GM18505 (cell line): ENCODE data around the gene DGKB.

Experiments used
- ATAC-seq: cut with Tn5 transposase; IDR thresholded peaks from one replicate; pipeline ENCODE4 v1.9.1; 2021; ENCODE audit not compliant: unreplicated experiment
- POLR2A ChIP-seq: IDR thresholded peaks from 4 replicates; pipeline ENCODE4 v1.6.1; 2011; ENCODE audit warnings: borderline replicate concordance; ENCODE audit not compliant: insufficient read depth, insufficient read length; ENCODE audit errors: extremely low read depth

DGKB gene

GRCh38 chr7:14579971-14580370, 322.6 kb downstream of the DGKB start:
- no peak for TF ChIP-seq POLR2A
- ATAC-seq, result no peak

GRCh38 chr7:14576578-14576977, 326.0 kb downstream of the DGKB start:
- ATAC-seq, result no peak
- TF ChIP-seq POLR2A, result no peak

DNA sequence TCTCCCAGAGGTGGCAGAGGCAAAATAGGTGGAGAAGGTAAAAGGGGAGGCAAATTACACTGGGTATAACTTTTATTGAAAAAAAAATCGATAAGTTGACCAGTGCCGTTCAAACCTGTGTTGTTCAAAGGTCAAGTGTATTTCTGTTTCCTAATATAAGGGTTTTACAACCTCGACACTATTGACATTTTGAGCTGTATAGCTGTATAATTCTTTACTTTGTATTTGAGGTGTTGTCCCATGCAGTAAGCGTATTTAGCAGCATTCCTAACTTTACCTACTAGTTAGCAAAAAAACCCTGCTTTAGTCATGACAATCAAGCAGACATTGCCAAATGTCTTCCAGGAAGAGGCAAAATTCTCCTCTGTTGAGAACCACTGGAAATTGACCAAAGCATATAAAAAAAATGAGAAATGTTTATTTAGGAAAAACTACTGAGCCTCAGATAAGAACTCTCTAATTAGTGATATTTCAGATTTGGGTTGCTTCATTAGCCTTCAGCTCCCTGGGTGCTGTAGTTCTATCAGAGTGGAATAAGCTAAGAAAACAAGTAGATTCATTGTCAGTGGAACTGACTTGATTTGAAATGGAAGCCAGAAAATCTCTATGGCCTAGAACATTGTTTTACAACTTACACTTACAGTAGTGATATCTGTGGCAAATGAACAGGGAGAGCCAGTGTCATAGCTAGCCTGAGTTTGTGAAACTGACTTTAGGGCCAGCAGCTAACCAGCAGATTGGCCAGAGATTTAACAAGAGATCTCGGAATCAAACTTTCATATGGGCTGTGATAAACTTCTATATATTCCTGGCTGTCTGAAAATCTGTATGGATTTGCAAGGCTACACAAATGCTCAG, 331.6 kb downstream of the DGKB start:
- no peak for TF ChIP-seq POLR2A
- no peak for ATAC-seq

GRCh38 chr7:14552060-14552459, 350.5 kb downstream of the DGKB start:
- no peak for ATAC-seq
- no peak for TF ChIP-seq POLR2A

DNA sequence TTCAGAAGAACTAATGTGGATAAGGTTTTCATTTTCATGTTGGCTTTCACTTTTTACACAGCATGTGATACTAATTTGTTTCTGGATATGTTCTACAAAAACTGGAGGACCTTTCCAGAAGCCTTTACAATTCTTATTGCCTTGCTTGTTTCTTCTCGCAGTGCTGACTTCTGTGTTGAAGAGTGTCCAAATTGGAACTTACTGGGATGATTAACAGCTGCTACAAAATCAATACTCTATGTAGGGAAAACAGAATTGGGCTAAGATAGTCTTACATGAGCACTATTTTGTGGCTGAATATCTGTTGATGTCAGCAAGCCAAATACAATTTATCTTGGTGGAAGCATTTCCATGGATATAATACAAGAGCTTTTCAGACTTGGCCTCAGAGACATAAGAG, 351.2 kb downstream of the DGKB start:
- no peak for TF ChIP-seq POLR2A
- ATAC-seq, result no peak

- ATAC-seq, result no peak
- no peak for TF ChIP-seq POLR2A
Measured at GRCh38 chr7:14542624-14543023, 359.9 kb downstream of the DGKB start.

- ATAC-seq, result no peak
- no peak for TF ChIP-seq POLR2A
Measured at GRCh38 chr7:14521183-14521582, 381.4 kb downstream of the DGKB start.

DNA sequence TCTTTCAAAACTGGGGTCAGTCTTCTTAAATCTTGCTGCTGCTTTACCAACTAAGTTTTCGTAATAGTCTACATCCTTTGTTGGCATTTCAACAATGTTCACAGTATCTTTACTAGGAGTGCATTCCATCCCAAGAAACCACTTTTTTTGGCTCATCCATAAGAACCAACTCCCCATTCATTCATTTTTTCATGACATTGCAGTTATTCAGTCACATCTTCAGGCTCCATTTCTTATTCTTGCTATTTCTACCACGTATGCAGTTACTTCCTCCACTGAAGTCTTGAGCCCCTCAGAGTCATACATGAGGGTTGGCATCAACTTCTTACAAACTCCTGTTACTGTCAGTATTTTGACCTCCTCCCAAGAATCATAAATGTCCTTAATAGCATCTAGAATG, 392.3 kb downstream of the DGKB start:
- ATAC-seq, result no peak
- TF ChIP-seq POLR2A, result no peak

- no peak for ATAC-seq
- no peak for TF ChIP-seq POLR2A
Measured at GRCh38 chr7:14507617-14508016, 394.9 kb downstream of the DGKB start.

GRCh38 chr7:14505906-14506305, 396.6 kb downstream of the DGKB start:
- ATAC-seq, result no peak
- TF ChIP-seq POLR2A, result no peak

DNA sequence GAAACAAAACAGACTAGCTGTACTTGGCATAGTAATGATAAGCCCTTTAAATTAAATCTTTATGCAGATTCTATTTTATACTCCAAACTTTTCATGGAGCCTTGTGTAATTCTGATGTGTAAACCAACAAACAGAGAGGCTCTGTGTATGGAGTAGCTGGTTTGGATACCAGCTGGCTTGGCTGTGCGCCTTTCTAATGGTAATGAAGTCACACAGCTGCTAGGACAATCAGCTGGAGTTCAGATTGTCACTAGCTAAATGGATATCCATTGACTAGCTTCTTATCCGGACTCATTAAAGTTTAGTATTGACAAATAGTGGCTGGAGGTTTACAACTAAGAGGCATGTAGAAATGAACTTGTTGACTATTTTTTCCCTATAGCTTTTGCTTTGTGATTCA, 398.4 kb downstream of the DGKB start:
- ATAC-seq, result no peak

GRCh38 chr7:14503623-14504022, 398.9 kb downstream of the DGKB start:
- no peak for ATAC-seq

More for the DNA sequence above, 398.4 kb downstream of the DGKB start:
- TF ChIP-seq POLR2A, result no peak

DNA sequence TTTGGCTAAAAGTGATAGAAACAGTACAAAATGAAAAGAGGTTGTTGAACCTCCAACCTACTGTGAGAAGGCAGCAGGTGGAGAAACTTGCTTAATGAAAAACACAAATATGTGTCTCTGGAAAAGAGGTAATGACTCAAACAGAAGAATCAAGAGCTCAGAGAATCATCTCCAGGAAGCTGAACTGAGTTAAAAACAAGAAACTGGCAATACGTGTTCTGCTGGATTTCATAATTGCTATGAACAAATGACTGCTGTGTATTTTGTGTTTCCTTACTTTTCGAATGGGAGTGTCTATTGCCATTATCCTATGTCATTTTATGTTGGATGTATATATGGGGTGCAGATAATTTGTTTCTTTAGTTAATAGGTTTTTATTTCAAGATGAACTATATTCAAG, 401.1 kb downstream of the DGKB start:
- no peak for ATAC-seq
- no peak for TF ChIP-seq POLR2A

More at GRCh38 chr7:14503623-14504022, 398.9 kb downstream of the DGKB start:
- no peak for TF ChIP-seq POLR2A

- ATAC-seq, result no peak
- TF ChIP-seq POLR2A, result no peak
Measured at GRCh38 chr7:14497390-14497789, 405.2 kb downstream of the DGKB start.
